Measurements from ENCODE around the gene ATP7B. TPM values are rescaled to one million over a fixed set of nuclear protein-coding genes. Genes with fewer than 3 reads are reported as not detected.

ATP7B gene
- total RNA-seq, 1 donor from 2014 or later, result 5.5 TPM

DNA sequence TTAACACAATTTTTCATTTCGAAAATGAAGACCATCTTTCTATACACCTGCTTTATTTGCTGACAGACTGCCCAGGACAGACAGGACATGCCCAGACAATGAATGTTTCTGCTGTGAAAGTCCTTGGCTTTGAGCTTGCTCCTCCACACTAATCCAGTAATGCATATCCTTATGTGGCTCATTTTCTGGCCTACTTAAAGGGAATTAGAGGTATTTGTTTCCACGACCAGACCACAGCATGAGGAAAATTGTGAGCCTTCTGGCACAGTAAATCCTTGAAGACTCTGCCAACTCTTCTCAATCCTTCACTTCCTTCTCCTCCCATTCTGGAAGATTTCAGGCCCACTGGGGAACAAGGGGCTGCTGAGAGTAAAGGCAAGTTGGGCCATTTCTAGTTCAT lies 123.8 kb downstream of the ATP7B start:
- peak; percentile 47 for DNase-seq

DNA sequence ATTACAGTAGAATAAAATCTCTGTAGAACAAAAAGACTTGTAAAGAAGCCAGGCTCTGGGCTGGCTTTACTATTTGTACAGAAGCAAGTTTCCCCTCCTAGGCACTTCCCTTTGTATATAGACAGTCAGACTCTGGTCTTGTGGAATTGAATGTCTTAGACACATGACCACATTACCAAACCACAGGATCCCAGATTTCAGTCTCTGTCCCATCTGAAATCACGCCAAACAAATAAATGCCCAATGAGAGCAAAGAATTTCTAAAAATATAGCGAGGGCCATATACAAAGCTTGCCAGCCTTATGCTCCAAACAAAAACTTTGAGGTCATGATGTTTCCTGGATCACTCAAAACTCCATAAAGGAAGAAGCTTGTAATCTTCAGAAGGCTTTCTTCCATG lies 125.6 kb downstream of the ATP7B start:
- DNase-seq, result no peak

DNA sequence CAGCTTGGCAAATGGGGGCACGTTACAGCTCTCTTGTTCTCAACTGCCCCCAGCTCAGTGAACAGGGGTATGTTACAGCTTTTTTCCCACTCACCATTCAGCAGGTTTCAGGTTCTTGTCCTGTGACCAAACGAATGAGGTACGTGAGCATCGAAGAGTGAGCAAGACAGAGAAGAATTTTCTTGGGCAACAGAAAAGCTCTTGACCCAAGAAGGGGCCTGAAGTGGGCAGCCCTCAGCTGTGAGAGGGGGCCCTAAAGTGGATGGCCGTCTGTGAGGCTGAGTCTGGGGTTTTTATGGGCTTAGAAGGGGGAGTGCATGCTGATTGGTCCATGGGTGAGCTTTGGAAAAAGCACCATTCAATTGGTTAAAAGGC lies 128.0 kb downstream of the ATP7B start:
- DNase-seq, result no peak

Other genes starting within 250 kb of the ATP7B start
- 10.2 TPM for gene DHRS12, start 207.3 kb downstream of the ATP7B start, total RNA-seq
- gene TMEM272, start 166.3 kb downstream of the ATP7B start, total RNA-seq, result not detected
- gene CCDC70, start 149.5 kb downstream of the ATP7B start, total RNA-seq, result not detected
- 31.7 TPM for gene ALG11, start 948 bp upstream of the ATP7B start, total RNA-seq
- gene UTP14C, start 13.2 kb upstream of the ATP7B start, total RNA-seq, result 29.5 TPM
- gene NEK5, start 117.6 kb upstream of the ATP7B start, total RNA-seq, result 0.72 TPM
- 4.9 TPM for gene NEK3, start 148.1 kb upstream of the ATP7B start, total RNA-seq